T-helper 1 cell (primary cell): ENCODE results near the gene NUP153.
"Not testable (repeated sequence)": the region's sequence is repeated elsewhere in the genome, so short reads cannot be mapped to it uniquely, and the experiment has no call there.

Experiments used
- DNase-seq, 5 donors: peaks; one replicate each; pipeline ENCODE4 v3.0.0-alpha.2; 2012 to 2020

Gene NUP153

GRCh38 chr6:17712576-17712975 is 5.9 kb upstream of the NUP153 start:
- DNase-seq = no peak

GRCh38 chr6:17710331-17710730 is 3.6 kb upstream of the NUP153 start:
- no peak for DNase-seq

DNA sequence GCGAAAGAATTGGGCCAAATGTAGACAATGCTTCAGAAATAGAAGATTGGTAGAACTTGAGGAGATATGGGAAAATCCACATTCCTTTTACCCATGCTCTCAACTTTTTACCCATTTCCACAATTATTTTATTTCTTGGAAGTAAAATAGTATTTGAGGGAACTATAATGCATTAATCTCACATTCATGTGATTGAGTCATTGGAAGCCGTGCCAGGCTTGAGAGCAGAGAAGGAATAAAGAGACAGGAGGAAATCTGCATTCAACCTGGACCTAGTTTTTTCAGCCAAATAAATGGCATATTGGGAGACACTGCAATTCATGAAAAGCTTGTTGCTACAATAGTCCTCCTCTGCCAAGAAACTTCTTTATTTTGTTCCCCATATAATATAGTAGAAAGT is 2.8 kb upstream of the NUP153 start:
- no peak for DNase-seq

GRCh38 chr6:17708035-17708434 is 1.3 kb upstream of the NUP153 start:
- not testable (repeated sequence) for DNase-seq

DNA sequence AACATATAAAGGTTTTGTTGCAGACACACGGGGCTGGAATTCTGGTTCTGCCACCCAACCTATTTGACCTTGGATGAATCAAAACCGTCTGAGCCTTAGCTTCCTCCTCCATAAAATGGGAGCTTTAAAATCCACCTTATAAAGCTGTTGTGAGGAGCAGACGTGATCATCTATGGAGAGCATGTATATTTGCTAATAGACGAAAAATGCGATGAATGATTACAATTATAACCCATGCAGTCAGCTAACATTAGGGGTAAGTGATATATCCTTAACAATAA is 586 bp upstream of the NUP153 start:
- no peak for DNase-seq

DNA sequence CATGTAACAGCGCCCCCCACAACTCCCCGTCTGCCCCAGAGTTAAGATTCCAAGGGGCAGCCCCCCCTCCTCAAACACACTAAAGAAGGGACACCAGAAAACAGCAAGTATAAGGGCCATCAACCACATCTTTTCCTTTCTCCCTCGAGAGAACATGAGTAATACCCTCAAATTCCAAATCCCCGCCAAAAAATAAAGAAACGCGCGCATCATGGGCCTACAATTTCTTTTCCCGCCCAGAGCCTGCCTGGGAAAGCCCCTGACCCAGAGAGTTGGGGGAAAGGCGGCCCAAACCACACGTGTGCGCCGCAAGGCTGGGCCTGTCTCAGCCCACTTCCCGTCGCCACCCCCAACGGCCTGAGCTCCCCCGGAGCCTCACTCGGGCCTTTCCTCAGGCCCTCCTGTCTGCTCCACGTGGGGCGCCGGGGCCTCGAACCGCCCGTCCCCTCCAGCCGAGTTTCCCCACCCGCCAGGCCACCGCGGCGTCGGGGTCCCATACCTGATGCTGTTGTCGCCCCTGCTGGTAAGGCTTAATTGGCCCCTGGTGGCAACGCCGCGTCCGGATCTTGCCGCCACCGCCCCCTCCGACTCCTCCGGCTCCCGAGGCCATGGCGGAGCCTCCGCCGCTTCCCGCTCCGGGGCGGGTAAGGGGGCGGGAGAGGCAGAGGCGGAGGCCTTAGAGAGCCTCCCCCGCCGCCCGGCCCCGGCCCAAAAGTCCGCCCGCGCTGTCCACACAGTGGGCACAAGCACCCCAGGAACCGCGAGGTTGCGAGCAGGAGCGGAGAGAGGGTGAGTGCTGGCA is 746 bp downstream of the NUP153 start:
- peak; percentile 77 to 93 (median 81) for DNase-seq

DNA sequence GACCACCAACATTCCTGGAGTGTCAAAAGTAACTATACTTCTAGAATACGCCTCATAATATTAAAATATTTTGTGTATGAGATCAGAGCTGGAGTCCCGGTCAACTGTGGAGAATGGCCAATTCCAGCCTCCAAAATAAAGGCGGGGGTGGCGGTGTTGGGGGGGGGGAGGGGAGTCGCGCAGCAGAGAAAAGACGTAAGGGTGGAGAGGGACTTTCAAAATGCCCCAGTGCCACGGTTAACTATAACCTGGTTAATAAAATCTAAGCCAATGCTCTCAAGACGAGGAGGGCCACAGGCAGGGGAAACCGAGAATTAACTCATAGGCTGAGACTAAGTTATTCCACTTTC is 1.3 kb downstream of the NUP153 start:
- no peak for DNase-seq

DNA sequence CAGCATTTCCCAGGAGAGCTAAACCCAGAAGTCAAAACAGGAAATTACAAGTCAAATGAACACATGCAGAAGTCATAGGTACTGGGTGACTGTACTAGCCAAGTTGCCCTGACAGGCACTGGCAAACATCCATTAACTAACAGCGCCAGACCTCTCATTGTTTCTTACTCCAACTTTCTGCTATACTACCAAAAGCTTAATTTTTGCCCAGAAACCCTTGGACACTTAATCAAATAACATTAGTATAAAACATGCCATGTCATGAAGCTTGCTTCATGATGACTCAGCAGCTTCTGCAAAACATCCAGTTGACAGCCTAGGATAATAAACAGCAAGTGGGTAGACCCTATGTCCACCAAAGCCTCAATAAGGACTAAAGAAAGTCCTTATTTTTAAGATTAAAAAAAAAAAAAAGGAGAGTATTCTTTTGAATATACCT is 3.5 kb downstream of the NUP153 start:
- peak in 1 of 5 donors; percentile 55 for DNase-seq

DNA sequence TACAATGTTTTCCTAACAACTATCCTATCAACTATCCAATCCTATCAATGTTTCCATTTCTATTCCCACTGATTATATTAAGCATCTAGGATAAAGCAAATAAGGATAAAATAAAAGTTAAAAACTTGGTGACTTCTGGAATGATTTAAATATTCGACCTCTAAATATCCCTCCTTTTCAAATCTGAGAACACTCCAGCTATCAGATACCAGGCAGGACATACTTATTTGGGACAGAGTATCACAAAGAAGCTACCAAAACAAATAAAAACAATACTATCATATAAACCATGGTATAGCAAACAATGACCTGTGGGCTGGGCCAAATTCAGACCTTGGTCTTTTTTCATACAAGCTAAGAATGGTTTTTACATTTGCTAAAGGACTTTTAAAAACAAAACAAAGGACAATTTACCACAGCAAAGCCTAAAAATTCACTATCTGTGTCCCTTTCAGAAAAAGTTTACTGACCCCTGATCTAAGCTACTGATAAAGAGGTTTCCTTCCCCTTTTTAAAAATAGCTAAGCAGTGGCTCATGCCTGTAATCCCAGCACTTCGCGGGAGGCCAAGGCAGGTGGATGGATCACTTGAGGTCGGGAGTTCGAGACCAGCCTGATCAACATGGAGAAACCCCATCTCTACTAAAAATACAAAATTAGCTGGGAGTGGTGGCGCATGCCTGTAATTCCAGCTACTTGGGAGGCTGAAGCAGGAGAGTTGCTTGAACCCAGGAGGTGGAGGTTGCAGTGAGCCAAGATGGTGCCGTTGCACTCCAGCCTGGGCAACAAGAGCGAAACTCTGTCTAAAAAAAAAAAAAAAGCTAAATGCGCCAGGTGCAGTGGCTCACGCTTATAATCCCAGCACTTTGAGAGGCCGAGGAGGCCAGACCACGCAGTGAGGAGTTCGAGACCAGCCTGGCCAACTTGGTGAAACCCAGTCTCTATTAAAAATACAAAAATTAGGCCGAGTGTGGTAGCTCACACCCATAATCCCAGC is 6.0 kb downstream of the NUP153 start:
- no peak for DNase-seq

- DNase-seq = no peak
These were observed 14.7 kb downstream of the NUP153 start for GRCh38 chr6:17691925-17692538.

DNA sequence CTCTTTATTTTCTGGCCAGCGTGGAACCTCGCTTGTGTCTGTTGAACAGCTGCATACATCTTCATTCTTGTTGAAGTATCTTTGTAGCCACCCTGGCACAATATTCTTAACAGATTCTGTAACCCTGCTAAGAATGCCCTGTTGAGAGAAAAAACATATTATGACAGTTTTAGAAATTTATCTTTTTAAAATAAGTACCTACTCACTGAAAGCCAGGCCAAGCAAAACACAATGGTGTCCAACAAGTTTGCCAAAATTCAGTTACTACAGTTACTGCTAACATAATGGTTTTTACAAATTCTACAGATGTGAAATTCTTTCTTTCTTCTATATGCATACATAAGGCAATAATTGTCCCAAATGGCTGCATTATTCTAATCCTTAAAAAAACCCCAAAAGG is 18.2 kb downstream of the NUP153 start:
- DNase-seq = no peak

DNA sequence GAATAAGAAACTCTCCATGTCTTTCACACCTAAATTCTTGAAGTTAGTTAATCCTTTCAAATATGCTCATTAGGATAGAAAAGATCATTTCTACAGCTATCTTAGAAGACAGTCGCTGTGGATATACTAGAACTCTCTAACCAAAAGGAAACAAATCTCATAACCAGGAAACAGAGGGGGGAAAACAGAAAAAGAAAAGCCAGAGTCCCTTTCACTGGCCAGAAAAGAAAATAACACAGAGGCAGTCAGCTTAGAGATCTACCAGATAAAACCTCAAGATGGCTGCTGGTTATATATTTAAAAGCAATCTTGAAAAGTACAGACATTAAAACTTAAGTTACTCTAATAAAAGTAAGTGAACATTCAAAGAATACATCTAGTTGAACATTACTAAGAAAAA is 19.6 kb downstream of the NUP153 start:
- no peak for DNase-seq

DNA sequence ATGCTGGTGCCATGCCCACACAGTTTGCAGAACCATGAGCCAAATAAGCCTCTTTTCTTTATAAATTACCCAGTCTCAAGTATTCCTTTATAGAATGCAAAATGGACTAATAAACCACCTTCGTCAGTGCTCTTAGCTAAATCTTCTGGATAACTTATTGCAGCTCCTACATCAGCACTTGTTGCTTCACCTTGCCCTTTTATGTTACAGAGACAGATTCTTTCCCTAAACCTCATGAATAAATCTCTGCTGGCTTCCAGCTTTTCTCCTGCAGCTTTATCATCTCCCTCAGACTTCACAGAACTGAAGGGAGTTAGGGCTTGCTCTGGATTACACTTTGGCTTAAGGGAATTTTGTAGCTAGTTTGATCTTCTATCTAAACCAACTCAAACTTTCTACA is 22.6 kb downstream of the NUP153 start:
- DNase-seq = no peak

DNA sequence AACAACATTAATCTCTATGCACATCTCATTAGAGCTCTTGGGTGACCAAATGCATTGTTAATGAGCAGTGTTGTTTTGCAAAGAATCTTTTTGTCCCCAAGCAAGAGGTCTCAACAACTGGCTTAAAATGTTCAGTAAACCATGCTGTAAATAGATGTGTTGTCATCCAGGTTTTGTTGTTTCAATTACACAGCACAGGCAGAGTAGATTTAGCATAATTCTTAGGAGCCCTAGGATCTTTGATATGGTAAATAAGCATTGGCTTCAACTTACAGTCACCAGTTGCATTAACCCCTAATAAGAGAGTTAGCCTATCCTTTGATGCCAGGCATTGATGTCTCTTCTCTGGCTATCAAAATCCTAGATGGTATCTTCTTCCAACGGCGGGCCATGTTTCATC is 23.3 kb downstream of the NUP153 start:
- DNase-seq = no peak

DNA sequence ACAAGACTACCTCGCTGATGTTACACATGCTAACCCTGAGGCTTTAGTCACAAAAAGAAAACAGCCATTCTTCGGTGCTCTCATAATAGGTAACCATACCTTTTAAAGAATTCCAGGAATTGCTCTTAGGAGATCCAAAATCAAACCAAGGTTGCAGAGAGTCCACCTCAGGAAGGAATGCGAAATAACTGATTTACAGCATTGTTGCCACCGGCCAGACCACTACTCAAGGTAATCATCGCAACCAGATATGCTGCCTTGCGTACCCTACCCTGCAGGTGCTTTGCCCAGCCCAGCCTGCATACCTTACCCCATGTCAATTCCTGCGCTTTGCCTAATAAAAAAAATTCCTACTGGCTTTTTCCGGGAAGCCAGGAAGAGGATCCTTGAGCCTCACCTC is 27.0 kb downstream of the NUP153 start:
- DNase-seq = no peak

- no peak for DNase-seq
These were observed 29.1 kb downstream of the NUP153 start for GRCh38 chr6:17677602-17678001.

GRCh38 chr6:17673543-17674254 is 33.0 kb downstream of the NUP153 start:
- peak in 1 of 5 donors; percentile 82 for DNase-seq

DNA sequence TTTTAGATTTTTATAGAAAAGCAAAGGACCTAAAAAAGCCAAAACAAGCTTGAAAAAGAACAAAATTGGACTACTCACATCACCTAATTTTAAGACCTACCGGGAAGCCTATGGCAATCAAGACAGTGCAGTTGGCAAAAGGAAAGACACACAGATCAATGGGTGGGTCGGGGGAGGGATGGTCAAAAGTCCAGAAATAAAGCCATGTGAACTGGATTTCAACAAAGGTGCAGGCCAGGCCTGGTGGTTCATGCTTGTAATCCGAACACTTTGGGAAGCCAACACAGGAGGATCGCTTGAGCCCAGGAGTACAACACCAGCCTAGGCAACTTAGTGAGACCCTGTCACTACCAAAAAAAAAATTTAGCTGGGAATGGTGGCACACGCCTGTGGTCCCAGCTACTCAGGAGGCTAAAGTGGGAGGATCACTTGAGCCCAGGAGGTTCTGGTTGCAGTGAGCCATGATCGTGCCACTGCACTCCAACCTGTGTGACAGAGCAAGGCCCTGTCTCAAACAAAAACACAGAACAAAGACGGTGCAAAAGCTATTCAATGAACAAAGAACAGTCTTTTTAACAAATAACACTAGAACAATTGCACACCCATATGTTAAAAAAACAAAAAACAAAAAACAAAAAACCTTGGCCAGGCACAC is 34.5 kb downstream of the NUP153 start:
- DNase-seq = no peak

- no peak for DNase-seq
These were observed 40.1 kb downstream of the NUP153 start for GRCh38 chr6:17666646-17667045.

GRCh38 chr6:17665132-17665531 is 41.6 kb downstream of the NUP153 start:
- no peak for DNase-seq

- no peak for DNase-seq
These were observed 43.5 kb downstream of the NUP153 start for GRCh38 chr6:17663226-17663625.

DNA sequence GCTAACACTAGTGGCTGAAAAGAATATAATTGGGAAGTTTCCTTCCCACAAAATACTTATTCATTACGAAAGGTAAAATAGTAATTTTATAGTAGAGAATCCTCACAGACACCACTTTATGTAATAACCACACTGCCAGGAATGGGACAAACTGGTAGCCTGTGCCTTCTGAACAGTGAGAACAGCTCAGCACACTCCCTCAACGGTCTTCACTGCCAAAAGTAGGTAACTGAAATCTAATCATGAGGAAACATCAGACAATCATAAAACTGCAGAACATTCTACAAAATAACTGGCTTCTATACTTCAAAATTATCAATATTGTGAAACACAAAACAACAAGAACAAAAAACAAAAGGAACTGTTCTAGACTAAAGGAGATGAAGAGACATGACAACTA is 44.1 kb downstream of the NUP153 start:
- DNase-seq = no peak
